ENCODE results near the gene SLC2A13. TPM values are rescaled to one million over a fixed set of nuclear protein-coding genes. Genes with fewer than 3 reads are reported as not detected.
A peak's percentile ranks its signal among the peaks of the same experiment; 100 is the strongest.

The SLC2A13 gene
- total RNA-seq, 1 donor from 2014 or later = 12.0 TPM

DNA sequence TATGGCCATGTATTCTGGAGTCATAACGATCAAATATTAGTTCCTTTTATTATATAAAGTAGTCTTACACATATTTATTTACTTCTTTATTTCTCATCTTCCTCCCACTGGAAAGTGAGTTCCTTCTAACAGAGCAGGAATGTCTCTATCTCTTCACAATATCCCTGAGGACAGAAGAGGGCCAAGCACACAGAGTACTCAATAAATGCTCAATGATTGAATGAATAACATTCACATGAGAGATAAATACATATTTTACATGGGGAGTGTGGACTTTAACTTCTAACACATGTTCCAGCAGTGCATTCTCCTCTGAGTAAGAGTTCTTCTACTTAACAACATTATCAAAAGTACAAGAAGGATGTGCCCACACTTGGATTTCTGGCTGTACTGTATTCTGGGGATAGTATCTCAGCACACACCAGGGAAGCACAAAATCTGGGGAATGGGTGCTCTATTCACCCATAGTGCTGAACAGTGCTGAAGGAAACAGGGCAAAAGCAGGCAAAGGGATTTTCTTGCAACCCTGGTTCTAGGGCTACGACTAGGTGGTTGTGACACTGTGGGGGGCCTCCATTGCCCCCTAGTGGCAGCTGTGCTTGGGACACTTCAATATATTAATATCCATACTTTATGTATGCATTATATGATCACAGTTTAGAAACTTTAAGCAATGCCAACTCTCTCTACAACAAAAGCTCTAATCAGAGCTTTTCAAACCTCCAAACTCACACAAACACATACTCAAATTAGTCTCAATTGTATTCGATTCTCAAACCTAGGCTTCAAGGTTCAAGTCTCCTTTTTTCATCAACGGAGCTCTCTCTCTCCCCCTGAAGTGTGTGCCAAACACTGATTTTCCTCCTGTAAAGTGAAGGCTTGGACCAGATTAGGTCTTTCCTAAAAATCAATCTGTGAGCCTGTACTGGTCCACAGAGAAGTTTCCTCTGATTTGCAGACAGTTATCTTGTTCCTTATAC lies 115.5 kb downstream of the SLC2A13 start:
- DNase-seq = peak; percentile 67

DNA sequence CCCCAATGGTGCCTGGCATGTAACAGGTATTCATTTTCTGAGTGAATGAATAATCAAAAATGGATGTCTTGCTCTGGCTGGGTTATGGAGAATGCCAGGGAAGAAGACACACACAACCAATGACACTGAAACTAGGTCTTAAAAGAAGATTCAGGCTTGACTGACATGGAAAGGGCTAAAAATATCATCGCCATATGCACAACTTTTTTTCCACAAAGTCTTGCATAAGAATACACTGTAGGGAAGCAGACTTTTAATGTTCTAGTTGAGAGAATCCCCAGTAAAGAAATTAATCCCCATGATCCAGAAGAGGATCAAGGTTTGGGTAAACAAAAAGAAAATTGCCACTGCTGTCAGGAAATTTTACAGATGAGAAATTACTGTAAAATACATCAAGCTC lies 116.4 kb downstream of the SLC2A13 start:
- no peak for DNase-seq

DNA sequence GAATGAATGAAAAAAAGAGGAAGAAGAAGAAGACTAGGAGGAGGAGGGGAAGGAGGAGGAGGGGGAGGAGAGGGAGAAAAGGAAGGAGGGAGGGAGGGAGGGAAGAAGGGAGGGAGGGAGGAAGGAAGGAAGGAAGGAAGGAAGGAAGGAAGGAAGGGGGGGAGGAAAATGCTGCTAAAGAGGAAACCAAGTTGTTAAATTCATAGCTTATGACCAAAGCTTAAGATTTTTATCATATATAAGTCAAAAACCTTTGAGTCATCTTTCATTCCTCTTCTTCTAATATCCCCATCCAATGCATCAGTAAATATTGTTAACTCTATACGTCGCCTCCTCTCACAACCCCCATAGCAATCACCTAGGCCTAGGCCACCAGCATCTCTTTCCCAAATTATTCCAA lies 117.3 kb downstream of the SLC2A13 start:
- DNase-seq = no peak

DNA sequence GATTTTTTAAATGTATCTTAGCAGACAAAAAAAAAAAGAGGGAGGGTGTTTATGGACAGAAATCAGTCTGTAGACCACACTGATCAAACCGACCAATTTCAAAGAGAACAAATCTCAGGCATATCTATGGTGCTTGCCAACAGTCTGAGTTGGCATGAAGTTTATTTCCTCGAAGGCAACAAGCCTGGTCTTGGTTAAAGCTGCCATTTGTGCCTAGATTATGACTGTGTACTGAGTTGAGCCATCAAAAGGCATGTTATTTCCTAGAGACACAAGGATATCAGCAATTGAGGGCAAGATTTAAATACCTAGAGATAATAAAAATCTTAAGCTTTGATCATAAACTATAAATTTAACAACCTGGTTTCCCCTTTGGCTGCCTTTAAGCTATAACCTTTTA lies 119.2 kb downstream of the SLC2A13 start:
- no peak for DNase-seq

DNA sequence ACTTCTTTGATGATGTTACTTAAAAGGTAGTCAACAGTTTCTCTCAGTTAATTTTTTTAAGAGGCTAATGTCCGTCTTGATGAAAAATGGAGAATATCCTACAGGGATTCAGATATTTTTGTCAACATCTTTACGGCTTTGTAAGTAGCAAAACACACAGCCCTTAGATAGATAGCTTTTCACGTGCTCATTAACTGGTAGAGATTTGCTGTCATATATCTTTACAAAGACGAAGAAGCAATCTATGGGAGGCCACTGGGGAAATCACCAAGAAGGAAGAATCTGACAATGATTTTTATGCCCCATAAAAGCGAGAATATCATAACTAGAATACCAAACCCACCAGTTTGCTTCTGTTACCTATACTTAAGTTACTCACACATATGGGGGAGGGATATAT lies 121.2 kb downstream of the SLC2A13 start:
- DNase-seq = no peak

DNA sequence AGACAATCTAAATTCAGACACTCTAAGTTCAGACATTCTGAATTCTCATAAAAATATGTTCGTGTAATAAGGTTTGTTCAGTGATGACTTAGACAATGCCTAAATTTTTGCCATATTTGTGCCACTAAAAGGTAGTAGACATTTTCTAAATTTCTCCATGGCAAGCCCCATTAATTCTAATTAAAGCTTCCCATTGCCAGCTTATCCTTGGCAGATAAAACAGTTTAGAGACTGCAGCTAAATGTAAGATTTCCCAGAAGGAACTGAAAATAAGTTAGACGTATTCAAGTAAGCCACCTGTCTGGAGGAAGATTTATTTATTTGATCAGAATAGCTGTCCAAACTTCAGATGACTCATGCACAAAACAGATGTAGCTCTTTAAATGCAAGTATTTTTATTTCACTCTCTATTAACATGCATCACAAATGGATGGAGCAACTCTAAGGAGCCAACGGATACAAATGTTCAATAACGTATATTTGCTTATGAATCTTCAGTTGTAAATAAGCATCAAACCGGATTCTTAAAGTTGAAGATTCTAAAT lies 130.4 kb downstream of the SLC2A13 start:
- peak; percentile 5 for DNase-seq

DNA sequence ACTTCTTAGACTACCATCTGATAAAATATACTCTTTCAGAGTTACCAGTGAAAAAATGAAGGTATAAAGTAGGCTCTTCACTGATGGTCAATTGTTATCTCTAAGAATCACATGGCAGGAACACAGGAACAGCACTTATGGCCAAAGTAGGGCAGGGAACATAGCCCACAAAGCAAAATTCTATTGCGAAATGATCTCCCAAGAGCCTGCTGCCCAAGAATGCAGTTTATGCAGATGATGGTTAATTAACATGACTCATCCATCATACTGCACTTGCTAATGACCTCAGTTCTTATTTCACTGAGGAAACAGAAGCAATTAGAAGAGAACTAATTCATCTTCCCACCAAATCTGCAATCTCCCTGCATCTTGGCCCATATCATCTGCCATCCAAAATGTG lies 133.8 kb downstream of the SLC2A13 start:
- DNase-seq = no peak

DNA sequence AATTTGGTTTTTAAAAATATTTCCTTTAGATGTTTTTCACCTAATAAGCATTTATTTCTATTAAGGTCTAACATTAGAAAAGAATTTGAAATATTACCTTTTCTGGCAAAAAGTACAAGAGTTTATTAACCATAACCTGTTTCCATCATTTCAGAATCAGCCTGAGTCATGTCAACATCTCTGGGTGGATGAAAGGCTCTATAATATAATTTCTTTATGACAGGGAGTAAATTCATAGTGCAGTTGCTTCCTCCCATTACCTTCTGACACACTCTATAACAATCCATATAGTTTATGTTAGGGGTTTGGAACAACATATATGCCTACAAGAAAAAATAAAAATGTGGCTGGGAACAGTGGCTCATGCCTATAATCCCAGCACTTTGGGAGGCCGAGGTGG lies 134.5 kb downstream of the SLC2A13 start:
- DNase-seq = no peak

DNA sequence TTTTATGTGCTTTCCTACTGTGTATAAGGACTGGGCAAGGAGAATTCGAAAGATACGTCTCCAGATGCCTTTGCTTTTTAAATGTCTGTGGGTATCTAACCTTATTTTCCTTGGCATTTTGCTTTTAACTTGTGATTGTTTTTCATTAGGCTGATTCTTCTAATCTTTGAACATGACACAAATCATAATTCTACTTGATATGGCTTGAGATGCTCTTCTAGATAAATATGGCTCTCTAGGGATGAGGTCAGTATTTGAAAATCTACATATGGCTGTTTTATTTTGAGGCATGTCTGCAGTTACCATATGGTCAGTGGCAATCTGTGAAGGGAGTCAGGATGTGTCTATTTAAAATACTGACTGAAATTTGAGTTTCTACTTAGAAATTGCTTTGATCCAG lies 139.2 kb downstream of the SLC2A13 start:
- DNase-seq = no peak

DNA sequence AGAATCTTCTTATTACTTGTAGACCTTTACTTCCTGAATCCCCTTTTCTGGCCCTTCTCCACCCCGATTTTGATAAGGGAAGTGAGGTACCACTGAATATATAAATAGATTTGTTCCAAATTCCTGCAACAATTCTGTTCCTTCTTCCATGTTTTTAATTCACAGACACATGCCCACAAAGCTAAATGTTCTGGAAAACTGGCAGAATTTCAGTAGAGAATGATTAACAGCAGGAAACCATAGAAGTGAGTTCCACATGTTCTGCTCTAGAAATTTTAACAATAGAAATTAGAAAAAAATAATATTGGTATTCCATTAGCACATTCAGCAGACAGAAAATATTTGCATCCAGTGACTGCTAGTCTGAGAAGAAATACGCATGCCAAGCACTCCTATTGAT lies 139.6 kb downstream of the SLC2A13 start:
- no peak for DNase-seq

DNA sequence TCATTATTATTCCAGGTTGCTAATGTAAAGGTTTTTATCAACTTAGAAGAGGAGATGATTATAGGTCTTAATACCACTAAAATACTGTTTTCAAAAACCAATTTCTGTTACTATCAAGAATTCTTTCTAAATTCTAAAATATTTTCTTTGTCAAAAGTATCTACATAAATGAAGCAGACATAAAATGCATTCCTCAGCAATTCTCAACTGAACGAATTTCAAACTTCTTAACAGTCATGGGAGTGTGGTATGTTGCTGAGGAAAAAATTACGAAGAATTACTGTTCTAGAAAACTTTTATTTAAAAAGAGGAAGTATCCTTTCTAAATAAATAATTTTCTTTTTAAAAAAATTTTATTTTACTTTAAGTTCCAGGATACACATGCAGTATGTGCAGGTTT lies 146.4 kb downstream of the SLC2A13 start:
- DNase-seq = no peak

DNA sequence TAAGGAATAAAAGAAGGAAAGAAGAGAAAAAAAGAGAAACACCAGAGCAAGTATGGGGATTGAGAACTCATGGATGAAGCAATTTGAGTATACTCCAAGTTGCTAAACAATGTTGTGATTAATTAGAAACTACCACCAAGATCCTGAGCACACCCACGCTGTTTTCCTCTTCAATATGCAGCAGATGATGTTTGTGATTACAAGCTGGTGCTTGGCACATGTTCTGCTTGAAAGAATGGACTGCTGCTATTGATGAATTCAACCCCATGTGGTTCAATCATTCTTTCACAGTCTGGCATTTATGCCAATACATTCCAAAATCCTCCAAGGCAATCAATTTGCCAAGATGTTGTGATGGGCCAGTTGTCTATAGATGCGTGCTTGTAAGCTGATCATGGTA lies 146.8 kb downstream of the SLC2A13 start:
- DNase-seq = no peak

DNA sequence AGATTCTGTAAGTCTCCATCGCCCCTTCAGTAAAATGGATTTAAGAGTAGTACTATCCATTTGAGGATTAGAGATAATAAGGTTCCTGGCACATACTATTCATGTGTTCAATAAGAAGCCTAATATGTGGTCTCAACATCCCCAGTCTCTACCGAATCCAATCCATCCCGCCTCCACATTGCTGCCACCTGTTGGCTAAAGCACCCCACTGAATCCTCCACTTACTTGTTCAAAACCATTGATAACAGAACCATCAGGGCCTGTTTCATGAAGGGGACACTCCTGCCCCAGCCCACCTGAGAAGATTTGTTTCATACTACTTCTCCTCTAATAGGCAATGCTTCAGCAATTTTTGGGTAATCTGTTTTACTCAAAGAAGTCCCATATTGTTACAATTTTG lies 147.5 kb downstream of the SLC2A13 start:
- no peak for DNase-seq

DNA sequence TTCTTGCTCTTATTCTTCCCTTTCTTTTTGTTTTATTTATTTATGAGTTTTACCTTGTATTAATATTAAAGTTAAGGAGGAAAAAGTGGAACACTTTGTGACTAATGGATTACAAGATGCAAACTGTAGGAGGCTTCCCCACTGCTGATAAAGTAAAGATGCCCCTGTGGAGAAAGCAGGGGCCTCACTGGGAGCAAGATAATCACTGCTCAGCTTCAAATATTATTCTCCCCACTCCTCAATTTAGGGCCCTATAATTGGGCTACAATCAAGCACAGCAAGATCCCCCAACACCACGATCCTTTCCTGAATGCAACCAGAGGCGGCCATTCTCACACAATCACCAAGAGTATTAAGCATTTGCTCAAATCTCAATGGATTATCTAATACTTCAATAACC lies 149.2 kb downstream of the SLC2A13 start:
- DNase-seq = no peak

DNA sequence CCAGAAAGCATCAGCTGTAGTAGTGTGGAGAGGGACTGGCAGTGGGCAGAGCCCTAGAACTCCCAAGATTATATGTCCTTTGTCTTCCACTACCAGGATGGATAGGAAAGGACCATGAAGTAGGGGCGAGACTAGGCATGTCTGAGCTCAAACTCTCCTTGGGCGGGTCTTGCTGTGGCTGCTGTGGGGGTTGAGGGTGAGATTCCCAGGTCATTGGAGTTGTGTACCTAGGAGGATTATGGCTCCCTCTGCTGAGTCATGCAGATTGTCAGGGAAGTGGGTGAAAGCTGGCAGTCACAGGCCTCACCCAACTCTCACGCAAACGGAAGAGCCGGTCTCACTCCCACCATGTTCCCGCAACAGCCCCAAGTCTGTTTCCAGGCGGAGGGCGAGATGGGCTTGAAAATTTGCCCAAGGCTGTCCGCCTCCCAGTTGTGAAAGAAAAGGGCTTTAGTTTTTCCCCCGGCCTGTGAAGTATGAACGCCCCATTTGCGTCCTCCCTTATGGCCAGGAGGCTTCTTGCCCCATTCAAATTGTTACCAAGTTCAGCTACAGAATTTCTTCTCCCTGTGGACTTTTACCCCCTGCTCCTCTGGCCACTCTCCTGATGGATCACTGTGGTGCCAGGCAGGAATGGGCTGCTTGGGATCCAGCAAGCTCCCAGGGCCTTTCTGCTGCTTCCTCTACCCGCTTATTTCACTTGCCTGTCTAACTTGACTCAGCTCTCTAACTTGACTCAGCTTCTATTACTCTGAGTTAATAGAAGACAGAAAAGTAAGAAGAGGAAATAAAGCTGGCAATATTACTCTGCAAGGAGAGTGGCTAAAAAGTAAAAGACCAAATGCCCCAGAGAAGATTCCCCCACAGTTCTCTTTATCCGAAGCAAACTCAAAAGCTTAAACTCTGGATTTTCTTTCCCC lies 159.3 kb downstream of the SLC2A13 start:
- no peak for DNase-seq

DNA sequence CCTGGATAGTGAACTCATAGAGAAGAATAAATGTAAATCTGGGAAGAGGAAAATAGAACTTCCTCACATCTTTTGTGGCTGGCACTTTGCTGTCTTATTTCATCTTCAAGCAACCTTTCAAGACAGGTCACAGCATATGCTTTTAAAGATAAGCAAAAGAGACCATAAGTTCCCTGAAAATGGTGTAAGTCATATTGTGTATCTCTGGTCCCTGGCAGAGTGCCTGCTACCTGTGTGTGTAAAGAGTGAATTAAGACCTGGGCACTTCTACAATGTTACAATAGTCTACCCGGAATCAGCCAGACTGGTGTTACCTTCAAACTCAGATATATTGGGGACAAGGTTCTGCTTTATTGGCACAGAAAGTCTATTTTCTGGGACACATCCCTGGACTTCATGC lies 168.8 kb downstream of the SLC2A13 start:
- no peak for DNase-seq

DNA sequence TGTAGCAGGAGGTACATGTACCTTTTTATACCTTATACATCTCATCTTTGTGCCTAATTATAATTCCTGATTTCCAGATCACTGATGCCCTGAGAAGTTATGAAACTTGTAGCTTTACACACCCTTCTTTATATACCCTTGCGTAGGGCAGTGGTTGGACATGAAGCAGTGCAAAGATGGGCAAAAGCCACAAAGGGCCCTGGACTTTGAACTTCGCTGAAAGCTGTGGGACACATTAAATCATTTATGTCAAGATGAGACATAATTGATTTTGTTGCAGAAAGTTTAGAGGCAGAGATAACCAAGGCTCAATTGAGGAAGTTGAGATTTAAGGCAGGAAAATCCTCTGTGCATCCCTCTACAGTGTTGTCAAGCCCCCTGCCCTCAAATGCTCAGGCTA lies 170.0 kb downstream of the SLC2A13 start:
- no peak for DNase-seq

DNA sequence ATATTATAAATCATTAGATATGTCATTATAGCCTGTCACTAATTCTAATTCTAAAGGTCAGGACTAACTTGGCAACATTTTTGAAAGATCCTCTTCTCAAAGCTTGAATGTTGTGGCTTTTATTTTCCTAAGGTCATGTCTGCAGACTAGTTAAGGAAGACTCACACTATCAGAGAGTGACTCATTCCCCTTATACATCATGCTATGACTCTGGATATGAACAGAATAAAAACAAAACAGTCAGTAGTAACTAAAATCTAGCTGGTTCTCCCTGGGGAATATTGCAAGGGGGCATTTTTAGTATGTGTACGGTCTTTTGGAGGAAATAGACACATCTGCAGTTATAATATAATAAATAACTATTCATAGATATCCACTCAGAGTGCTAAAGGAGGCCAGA lies 170.6 kb downstream of the SLC2A13 start:
- no peak for DNase-seq

DNA sequence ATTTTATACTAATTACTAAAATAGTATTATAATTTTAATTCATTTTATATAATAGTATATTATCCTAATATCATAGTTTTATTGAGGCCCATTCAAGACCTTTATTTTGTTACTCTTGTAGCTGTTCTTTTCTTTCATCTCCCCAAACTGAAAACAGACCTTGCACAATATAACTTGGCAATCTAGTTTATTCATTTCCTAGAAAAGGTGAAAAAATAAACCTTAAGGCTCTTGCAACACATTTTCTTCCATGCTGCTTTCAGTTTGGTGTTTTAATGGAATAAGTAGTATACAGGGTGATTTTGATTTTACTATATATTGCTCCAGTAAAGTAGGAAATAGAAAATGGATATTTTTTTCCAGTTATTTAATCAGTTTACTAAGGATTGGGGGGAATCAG lies 174.0 kb downstream of the SLC2A13 start:
- DNase-seq = peak; percentile 16

DNA sequence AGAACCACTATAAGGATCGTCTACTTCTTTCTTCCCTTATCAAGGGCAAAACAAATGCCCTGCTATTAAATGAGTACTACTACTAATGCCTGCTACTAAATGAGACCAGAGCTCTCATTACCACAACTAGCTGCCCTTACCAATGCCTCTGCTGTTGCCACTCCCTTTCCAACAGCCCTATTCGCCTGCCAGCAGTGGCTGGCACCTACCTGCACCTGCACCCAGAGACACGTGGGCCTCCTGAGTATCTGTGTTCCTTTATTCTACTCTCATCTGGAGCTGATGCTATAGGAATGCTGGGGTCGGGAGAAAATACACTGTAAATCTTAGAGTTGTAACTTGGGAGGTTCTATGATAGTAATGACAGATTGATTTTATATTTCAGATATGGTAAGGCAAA lies 174.7 kb downstream of the SLC2A13 start:
- no peak for DNase-seq

DNA sequence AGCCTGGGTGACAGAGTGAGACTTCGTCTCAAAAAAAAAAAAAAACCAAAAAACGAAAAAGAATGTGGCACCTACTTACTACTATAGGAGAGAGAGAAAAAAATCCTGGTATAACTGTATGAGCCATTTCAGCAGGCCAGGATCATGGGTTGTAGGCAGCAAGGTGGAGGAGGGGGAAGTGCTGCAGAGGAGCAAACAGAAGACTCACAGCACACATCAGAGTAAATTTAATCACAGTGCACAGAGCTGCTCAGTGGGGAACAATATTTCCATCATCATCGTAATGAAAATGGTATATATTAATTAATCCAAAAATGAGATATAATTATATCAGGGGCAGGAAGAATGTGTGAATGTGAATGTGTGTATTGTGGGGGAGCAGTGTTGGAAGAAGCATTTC lies 175.8 kb downstream of the SLC2A13 start:
- no peak for DNase-seq

DNA sequence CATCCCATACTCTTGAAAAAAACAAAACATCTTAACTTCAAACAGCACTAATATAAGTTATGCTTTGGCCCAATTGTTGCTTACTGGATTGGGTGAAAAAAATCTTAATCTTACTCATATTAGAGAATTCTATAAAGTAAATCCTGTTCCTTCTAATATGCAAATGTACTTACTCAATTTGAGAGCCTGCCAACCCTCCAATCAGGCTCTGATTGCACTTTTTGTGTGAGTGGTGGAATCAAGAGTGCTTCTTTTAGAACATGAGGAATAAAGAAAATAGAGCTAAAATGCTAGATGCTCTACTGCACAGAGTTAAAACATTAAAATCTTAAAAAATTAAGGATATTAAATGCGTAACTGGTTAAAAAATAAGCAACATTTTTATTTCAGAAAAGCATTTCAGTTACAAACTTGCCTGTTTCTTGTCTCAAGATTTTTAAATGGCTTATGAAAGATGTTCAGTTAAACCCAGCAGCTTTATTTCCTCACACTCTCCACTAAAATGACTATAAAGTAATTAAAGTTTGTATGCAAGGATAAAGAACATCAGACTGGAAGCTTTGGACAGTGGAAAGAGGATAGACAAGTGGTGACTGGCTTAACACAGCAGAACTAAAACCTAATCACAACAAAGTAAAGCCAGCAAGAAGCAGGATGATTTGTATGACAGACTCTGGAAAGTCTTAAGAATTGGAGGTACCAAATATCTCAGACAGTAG lies 177.5 kb downstream of the SLC2A13 start:
- DNase-seq = no peak

Data from tongue (tissue), 2 donors.